Stimulated activated CD8-positive, alpha-beta memory T cell treated with anti-CD3 and anti-CD28 coated beads, Interleukin-12 subunit alpha, Interleukin-12 subunit beta, amount 100 ng/mL, for 24 hours (primary cell): ENCODE data around the gene ERMP1.
"Not testable (repeated sequence)": the region's sequence is repeated elsewhere in the genome, so short reads cannot be mapped to it uniquely, and the experiment has no call there.

Source experiments
- DNase-seq: peaks from one replicate; pipeline ENCODE4 v3.0.0-alpha.2; 2020; ENCODE audit errors: extremely low read depth

The ERMP1 gene, protein sequence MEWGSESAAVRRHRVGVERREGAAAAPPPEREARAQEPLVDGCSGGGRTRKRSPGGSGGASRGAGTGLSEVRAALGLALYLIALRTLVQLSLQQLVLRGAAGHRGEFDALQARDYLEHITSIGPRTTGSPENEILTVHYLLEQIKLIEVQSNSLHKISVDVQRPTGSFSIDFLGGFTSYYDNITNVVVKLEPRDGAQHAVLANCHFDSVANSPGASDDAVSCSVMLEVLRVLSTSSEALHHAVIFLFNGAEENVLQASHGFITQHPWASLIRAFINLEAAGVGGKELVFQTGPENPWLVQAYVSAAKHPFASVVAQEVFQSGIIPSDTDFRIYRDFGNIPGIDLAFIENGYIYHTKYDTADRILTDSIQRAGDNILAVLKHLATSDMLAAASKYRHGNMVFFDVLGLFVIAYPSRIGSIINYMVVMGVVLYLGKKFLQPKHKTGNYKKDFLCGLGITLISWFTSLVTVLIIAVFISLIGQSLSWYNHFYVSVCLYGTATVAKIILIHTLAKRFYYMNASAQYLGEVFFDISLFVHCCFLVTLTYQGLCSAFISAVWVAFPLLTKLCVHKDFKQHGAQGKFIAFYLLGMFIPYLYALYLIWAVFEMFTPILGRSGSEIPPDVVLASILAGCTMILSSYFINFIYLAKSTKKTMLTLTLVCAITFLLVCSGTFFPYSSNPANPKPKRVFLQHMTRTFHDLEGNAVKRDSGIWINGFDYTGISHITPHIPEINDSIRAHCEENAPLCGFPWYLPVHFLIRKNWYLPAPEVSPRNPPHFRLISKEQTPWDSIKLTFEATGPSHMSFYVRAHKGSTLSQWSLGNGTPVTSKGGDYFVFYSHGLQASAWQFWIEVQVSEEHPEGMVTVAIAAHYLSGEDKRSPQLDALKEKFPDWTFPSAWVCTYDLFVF

DNA sequence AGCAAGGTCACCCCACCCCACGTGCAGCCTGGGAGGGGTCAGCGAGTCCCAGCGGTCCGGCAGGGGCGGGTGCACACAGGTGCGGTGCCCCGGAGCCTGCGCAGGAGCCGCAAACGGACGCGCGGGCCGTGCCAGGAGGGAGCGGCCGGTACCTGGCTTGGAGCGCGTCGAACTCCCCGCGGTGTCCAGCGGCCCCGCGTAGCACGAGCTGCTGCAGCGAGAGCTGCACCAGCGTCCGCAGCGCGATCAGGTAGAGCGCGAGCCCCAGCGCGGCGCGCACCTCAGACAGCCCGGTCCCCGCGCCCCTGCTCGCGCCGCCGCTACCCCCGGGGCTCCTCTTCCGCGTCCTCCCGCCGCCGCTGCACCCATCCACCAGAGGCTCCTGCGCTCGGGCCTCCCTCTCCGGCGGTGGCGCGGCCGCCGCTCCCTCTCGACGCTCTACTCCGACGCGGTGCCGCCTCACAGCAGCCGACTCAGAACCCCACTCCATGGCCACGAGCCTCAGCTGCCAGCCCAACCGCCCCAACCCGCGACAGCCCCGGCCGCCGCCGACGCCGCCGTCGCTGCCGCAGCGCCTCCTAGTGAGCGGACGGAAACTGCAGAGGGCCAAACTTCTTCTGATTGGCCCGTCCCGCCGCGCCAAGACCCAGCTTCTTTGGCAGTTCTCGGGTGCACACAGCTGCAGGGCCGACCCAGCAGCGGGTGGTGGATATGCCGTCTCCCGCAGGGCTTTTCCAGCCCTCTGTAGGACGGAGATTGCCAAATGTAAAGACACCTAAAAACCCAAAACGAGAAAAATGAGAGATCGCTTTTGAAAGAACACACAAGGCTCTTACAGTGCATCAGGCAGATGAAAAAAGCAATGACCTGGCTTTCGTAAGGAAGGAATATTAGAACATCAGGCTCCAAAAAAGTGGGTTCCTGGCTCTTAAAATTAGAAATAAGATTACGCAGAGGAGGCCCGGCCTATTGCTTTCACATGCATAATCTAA is at the start of gene ERMP1:
Gene ERMP1 (minus strand): TSS at position 580 of the 992 bp plus-strand sequence. CDS start 90 bp downstream, at position 490.
- peak; percentile 68 for DNase-seq

DNA sequence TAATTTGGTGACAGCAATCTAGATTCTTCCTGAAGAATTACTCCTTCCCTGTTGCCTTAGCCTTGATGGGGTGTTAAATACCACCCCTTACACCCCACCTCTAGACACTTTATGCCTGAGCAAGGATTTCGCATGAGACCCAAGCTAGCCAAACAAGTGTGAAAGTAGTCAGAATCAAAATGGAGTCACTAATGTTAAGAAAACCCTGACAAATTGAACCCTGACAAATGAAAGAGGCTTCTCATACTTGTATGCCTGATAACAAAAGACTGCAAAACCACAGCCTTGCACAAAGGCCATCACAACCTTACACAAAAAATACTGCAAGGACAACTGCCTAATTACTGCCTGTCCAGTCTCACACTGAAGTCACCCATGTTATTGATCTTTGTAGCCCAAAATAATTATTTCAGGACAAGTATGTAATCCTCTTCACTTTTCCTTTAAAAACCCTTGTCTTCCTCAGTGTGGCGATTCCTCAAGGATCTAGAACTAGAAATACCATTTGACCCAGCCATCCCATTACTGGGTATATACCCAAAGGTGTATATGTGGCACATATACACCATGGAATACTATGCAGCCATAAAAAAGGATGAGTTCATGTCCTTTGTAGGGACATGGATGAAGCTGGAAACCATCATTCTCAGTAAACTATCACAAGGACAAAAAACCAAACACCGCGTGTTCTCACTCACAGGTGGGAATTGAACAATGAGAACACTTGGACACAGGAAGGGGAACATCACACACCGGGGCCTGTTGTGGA is 49.5 kb upstream of the ERMP1 start:
- not testable (repeated sequence) for DNase-seq

DNA sequence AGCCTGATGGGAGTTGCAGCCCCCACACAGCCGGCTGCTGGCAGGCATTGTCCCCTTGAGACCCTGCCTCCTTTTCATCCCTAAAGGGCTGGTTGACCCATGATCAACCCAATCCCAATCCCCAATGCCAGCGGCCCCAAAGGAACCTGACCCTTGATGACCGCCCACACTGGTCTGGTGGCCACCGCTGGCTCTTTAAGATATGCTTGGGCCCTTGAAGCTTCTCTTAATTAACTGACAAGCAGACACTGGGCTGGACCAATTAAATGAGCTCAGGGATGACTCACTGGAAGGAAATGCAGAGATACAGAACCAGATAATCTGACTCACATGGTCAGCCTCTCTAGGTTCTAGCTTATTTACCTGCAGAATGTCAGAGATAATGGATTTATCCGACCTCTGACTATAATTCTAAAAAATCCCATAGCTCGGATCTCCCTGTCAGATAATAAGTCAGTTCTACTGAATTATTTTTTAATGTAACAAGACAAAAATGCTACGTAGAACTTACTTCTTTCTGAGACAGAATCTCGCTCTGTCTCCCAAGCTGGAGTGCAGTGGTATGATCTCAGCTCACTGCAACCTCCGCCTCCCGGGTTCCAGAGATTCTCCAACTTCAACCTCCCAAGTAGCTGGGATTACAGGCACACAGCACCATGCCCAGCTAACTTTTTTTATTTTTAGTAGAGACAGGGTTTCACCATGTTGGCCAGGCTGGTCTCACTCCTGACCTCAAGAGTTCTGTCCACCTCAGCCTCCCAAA is 46.7 kb upstream of the ERMP1 start:
- DNase-seq: no peak

DNA sequence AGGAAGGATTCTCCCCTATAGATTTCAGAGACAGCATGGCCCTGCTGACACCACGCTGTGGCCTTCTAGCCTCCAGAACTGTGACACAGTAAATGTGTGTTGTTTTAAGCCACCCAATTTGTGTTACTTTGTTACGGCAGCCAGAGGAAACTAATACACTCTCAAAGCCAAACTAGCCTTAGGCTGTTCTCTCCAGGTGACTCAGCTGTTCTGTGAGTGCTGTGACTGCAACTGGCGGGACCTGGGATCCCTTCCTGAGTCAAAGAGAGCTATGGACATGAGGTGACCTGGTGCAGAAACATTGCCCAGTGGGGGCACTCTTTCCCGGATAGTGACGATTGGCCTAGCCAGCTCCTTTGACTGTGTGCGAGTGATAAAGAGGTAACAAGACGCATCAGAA is 43.8 kb upstream of the ERMP1 start:
- no peak for DNase-seq

DNA sequence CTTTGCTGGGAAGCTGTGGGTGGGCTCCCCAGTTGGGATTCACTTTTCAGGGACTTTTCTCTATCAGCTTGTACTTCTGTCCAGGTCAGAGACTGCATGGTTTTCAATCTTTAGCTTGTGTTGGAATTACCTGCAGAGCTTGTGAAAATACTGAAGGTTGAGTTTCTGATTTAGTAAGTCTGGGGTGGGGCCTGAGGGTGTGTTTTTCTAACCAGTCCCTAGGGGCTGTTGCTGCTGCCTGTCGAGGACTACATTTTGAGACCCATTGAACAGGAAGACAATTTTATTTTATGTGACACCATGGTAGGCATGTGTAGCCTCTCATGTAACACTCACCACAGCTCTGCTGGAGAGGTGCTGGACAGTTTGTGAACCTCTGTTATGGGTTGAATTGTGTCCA is 43.1 kb upstream of the ERMP1 start:
- DNase-seq: no peak

DNA sequence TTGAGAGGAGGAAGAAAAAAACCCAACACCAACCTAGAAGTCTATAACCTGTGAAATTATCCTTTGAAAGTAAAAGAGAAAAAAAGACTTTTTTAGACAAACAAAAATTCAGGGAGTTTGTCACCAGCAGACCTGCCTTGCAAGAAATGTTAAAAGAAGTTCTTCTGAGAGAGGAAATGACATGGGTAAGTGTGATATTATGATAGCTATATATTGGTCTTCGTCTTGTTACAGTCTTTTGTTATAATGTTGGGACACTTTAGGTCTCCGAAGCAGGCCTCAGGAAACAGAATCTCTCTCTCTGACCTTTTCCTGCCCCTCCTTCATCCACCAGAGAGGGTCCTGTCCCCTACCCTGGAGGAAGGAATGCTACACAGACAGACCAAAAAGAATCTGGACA is 41.1 kb upstream of the ERMP1 start:
- no peak for DNase-seq

DNA sequence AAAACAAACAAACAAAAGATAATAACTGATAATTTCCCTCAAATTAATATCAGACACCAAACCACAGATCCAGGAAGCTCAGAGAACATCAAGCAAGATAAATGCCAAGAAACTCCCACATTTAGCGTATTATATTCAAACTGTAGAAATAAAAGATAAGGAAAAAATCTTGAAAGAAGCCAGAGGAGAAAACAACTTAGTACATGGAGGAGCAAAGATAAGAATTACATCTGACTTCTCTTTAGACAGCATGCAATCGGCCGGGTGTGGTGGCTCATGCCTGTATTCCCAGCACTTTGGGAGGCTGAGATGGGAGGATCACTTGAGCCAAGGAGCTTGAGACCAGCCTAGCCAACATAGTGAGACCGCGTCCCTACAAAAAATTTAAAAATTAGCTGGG is 40.5 kb upstream of the ERMP1 start:
- DNase-seq: no peak

DNA sequence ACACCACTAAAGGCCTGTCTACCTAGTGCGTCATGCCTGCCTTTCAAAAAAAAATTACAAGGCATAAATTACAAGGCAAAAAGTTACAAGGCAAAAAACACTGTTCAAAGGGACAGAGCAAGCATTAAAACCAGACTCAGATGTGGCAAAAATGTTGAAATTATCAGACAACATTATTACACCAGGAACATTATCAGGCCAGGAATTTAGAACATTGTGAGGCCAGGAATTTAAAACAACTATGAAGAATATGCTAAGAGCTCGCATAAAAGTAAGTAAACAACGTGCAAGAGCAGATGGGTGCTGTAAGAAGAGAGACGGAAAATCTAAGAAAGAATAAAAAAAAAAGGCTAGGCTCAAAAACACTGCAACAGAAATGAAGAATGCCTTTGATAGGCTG is 39.6 kb upstream of the ERMP1 start:
- DNase-seq: no peak

DNA sequence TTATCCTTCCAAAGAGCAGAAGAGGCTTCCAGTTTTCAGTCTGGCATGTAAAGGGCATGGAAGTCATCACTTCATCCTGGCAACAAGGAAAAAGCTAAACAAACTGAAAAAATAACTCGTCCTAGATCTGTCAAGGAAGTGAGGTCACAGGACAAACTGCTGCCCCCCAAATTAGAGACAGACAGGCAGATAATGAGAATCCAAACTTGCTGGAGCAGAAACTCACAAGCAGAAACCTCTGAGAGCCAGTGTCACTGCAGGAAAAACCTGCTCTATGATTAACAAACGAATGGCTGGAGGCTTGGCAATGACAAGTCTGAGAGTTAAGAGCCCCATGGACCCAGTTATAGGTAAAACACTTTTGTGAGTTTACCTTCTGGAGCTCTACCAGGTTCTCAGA is 38.9 kb upstream of the ERMP1 start:
- DNase-seq: no peak

DNA sequence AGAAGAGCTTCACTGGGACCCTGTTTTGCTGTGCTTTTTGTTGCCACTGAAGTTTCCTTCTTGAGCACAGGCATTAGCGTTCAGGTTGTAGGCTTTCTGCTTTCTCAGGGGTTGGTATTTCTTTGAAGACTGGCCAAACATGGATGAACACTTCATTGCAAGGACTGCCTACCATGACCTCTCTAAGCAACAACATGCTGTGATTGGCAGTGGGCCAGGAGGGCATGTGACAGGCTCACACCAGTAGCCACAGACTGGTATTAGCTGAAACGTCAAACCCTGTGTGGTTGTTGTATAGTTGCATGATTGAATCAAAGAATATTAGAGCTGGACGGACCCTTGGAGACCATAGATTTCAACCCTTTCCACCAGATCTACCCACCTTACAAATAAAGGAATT is 37.8 kb upstream of the ERMP1 start:
- DNase-seq: no peak

DNA sequence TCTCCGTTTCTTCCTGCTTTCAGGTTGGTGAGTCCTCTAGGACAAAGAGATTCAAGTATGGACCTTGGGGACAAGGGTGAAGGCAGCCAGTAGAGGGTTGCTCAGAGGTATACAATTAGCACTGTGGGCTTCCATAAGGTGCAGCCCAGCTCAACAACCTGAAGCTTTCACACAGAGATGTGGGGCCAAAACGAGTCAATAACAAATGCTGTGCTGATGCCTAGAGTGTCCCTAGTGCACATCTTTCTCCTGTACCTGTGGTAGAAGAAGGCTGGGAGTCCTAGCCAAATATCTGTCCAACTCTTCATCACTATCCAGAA is 37.1 kb upstream of the ERMP1 start:
- no peak for DNase-seq

DNA sequence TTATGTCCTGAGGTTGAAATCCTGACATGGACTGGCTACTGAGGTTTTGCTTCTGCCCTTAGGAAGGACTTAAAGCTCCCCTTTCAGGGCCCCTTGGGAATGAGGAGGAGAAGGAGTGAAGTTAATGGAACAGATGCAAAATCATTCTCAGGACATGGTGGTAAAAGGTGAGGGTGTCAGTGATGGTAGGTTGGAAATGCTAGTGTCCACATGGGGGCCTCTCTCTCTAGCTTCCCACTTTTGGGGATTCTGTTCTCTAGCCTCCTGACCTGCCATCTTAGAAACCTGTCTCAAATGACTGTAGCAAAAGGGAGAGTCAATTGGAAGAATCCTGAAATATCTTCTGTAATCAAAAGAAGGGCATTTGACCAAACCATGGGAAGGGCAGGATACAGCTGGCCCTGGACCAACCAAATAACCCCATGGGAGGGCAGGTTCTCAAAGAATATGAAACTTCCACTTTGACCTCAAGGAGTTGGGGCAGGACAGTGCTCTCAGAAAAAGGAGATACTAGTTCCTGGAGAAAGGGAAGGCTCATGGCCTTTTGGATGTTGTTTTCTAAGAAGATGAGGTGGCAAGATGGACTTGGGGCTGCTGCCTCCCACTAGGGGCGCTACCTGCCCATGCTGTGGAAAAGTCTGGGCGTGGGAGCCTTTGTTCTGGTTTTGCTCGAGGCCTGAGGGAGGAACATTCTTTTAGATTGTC is 36.5 kb upstream of the ERMP1 start:
- DNase-seq: no peak

DNA sequence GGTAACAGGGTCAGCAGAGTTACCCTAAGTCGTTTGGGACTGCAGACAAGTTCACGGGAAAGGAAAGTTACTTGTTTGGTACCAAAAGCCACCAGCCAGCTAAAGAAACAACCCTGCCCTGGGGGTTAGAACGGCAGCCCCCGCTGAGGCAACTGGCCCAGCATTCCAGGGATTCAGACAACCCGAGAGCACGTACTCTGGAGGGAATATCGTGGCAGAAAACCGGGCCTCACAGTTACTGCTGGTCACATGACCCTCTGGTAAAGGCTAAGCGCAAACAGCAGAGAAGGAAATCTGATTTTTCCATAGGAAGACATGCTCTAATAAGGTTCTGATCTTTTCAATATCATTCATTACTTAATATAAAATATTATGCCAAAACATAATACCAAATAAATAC is 35.3 kb upstream of the ERMP1 start:
- DNase-seq: no peak

DNA sequence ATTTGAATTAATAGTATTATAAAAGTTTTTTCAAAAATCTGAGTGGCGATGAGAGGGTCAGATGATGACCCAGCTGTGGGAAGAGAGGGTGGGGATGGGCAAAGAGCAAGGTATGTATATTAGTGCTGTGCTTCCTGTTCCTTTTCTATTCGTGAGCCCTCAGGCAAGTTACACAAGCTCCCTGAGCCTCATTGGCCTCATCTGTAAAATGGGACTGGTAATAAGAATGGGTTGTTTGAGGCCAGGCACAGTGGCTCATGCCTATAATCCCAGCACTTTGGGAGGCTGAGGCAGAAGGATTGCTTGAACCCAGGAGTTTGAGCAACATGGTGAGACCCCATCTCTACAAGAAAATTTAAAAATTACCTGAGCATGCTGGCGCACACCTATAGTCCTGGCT is 33.8 kb upstream of the ERMP1 start:
- no peak for DNase-seq

DNA sequence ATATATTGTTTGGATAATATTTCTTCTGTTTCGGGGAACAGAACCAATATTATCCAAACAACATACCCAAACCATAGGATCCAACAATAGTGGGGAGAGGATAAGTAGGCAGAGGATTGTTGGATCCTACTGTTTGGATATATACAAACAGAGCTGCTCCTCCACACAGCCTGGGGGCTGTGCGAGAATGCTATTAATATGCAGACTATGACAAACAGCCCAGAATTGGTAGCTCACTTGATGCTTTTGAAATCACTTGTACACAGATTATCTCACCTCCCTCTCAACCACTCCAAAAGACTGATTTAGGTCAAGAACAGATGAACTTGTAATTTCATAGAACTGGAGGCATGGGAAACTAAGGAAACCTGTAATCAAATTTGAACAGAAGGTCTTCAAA is 33.4 kb upstream of the ERMP1 start:
- no peak for DNase-seq

DNA sequence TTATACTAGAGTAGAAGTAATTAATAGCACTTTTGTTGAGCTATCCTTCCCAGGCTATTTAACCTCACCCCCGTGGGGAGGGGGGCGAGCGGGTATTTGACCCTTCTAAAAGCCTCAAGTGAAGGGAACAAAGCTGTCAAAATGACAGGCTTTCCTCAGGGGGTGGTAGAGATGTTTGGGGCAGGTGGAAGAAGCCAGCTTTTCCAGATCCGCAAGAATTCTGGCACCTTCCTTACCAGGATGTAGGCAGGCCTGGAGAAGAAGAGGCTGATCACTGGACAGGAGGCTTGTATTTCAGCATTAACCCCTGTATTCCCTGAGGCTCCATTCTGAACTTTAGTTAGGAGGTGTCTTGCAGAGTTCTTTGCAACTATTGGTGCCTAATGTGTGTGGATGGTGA is 31.5 kb upstream of the ERMP1 start:
- DNase-seq: no peak

DNA sequence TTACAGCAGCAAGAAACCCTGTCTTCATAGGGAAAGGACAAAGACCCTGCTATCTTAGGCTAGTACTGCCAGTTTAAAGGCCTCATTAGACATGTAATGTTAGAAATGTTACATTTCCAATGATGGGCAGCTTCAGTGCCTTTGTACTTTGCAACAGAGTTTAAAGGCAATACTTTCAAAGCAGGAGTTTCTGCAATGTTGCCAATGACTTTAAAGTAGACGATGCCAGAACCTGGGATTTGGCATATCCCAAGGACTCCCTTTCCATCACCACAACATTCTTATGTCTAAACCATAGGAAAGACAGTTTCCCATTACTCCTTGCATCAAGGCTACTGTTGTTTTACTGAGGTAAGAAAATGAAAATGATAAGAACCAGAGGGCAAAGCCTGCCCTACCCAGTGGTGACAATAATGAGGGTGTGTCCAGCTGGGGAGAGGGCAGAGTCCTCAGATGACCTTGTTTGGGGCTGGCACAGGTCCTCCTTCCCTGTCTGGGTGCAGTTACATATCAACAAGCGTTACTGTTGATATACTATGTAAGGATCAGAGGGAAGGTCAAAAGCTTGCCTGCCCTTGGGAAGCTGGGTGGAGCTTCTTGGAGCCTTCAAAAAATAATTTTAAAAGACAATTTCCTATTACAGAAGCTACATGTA is 30.3 kb upstream of the ERMP1 start:
- DNase-seq: no peak

DNA sequence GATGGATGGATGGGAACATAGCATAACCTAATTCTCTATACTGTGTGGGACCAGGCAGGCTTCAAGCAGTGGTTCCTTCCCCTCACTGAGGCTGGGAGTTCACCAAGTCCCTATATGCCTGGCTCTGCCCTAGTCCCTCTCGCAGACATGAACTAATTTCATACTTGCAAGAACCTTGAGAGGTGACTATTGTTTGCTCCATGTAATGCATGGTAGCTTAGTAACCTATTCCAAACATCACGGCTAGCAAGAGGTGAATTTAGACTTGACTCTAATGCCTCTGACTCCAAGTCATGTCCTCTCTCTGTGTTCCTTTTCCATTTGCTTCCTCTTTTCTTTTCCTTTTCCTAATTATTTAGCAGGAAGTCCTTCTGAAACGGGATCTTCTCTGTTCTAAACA is 25.9 kb upstream of the ERMP1 start:
- no peak for DNase-seq

DNA sequence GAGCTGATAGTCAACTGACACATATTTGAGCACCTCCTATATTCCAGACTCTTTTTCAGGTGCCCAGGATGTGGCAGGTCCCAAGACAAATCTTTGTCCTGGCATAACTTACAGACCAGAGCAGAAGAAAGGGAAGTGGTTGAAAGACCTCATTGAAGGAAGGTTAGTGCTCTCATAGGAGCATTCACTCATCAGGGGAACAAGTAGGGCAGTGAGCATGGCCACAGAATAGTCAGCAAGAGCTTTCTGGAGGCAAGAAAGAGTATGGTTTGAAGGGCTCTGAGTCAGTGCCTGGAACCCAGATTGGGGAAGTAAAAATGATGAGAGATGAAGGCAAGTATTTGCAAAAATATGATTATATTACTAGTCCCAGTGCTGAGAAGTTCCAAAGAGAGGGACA is 25.0 kb upstream of the ERMP1 start:
- DNase-seq: no peak
